ENCODE results near the gene LGR4.
"Not testable (repeated sequence)": the region's sequence is repeated elsewhere in the genome, so short reads cannot be mapped to it uniquely, and the experiment has no call there.

Gene LGR4

GRCh38 chr11:27472398-27473016 lies at the start of gene LGR4:
Gene LGR4 (minus strand): TSS chr11:27472790. CDS start chr11:27472302, 488 bp downstream.
- peak; percentile 76 for DNase-seq

- no peak for DNase-seq
Observed at GRCh38 chr11:27520226-27520625, 47.6 kb upstream of the LGR4 start.

- no peak for DNase-seq
Observed at GRCh38 chr11:27518518-27518917, 45.9 kb upstream of the LGR4 start.

- not testable (repeated sequence) for DNase-seq
Observed at GRCh38 chr11:27517490-27517889, 44.9 kb upstream of the LGR4 start.

- no peak for DNase-seq
Observed at GRCh38 chr11:27514558-27514957, 42.0 kb upstream of the LGR4 start.

- no peak for DNase-seq
Observed at GRCh38 chr11:27514076-27514475, 41.5 kb upstream of the LGR4 start.

- no peak for DNase-seq
Observed at GRCh38 chr11:27513389-27513788, 40.8 kb upstream of the LGR4 start.

GRCh38 chr11:27512238-27512637 lies 39.6 kb upstream of the LGR4 start:
- DNase-seq, result no peak

GRCh38 chr11:27509908-27510307 lies 37.3 kb upstream of the LGR4 start:
- no peak for DNase-seq

GRCh38 chr11:27507557-27508322 lies 35.1 kb upstream of the LGR4 start:
- no peak for DNase-seq

GRCh38 chr11:27506200-27507182 lies 33.9 kb upstream of the LGR4 start, which contains the start of gene LIN7C:
Gene LIN7C (minus strand): TSS chr11:27506769. CDS start chr11:27506752, 17 bp downstream.
- DNase-seq, result peak; percentile 98

- DNase-seq, result no peak
Observed at GRCh38 chr11:27505781-27506180, 33.2 kb upstream of the LGR4 start.

- DNase-seq, result no peak
Observed at GRCh38 chr11:27504205-27504604, 31.6 kb upstream of the LGR4 start.

- DNase-seq, result no peak
Observed at GRCh38 chr11:27501100-27501499, 28.5 kb upstream of the LGR4 start.

- DNase-seq, result no peak
Observed at GRCh38 chr11:27497911-27498310, 25.3 kb upstream of the LGR4 start.

GRCh38 chr11:27497284-27497866 lies 24.8 kb upstream of the LGR4 start:
- DNase-seq, result peak; percentile 30

- DNase-seq, result no peak
Observed at GRCh38 chr11:27496461-27496860, 23.9 kb upstream of the LGR4 start.

- DNase-seq, result no peak
Observed at GRCh38 chr11:27495710-27496300, 23.2 kb upstream of the LGR4 start.

GRCh38 chr11:27489092-27489491 lies 16.5 kb upstream of the LGR4 start:
- no peak for DNase-seq

GRCh38 chr11:27487706-27488105 lies 15.1 kb upstream of the LGR4 start:
- no peak for DNase-seq

- DNase-seq, result peak; percentile 68
Observed at GRCh38 chr11:27485930-27486773, 13.6 kb upstream of the LGR4 start.
